Measurements from ENCODE around the gene HPCAL4. TPM values are rescaled to one million over a fixed set of nuclear protein-coding genes. Genes with fewer than 3 reads are reported as not detected.
A peak's percentile ranks its signal among the peaks of the same experiment; 100 is the strongest.

Gene HPCAL4
- total RNA-seq, 6 donors from 2014 or later: under 0.01 to 1.1 (median 0.43) TPM

GRCh38 chr1:39663559-39663958, 27.7 kb downstream of the HPCAL4 start:
- TF ChIP-seq POLR2A (IDR thresholded peaks at IDR 0.05) (no peak), POLR2AphosphoS5 (IDR thresholded peaks at IDR 0.05) (no peak), EP300 (IDR thresholded peaks at IDR 0.05) (no peak), CTCF (IDR thresholded peaks at IDR 0.05) (no peak)
- DNase-seq: no peak
- Histone ChIP-seq H3K36me3 (no peaks in the 10 kb centered on the region), H3K27ac (no peak overlapping the region), H3K4me1 (peaks cover 0 to 6% (median 0%) of the 10 kb centered on the region in 4 donors), H3K27me3 (no peaks in the 10 kb centered on the region), H3K4me3 (no peak overlapping the region), H3K9me3 (no peaks in the 10 kb centered on the region)
- WGBS, 2 donors: 88 to 90% methylated on average over 3 to 8 of the region's 8 CpGs
- ATAC-seq (ENCODE audit: low FRiP score in 2 of 2): no peak

GRCh38 chr1:39662861-39663260, 28.4 kb downstream of the HPCAL4 start:
- no peak for ATAC-seq (ENCODE audit: low FRiP score in 2 of 2)
- WGBS, 2 donors: 91 to 100% methylated on average over 1 of the region's 1 CpG
- TF ChIP-seq EP300 (IDR thresholded peaks at IDR 0.05): no peak
- TF ChIP-seq CTCF (IDR thresholded peaks at IDR 0.05): no peak
- no peak for TF ChIP-seq POLR2AphosphoS5 (IDR thresholded peaks at IDR 0.05)
- no peak for TF ChIP-seq POLR2A (IDR thresholded peaks at IDR 0.05)

GRCh38 chr1:39659538-39659937, 31.7 kb downstream of the HPCAL4 start:
- Histone ChIP-seq H3K36me3 (no peaks in the 10 kb centered on the region), H3K27ac (no peak overlapping the region), H3K4me1 (peaks cover 0 to 7% (median 3%) of the 10 kb centered on the region in 4 donors), H3K9me3 (no peaks in the 10 kb centered on the region), H3K4me3 (no peak overlapping the region), H3K27me3 (no peaks in the 10 kb centered on the region)
- WGBS, 2 donors: 78 to 88% methylated on average over 5 of the region's 5 CpGs
- DNase-seq (no peak), ATAC-seq (ENCODE audit: low FRiP score in 2 of 2) (no peak)
- no peak for TF ChIP-seq POLR2AphosphoS5 (IDR thresholded peaks at IDR 0.05)
- no peak for TF ChIP-seq CTCF (IDR thresholded peaks at IDR 0.05)
- no peak for TF ChIP-seq EP300 (IDR thresholded peaks at IDR 0.05)
- no peak for TF ChIP-seq POLR2A (IDR thresholded peaks at IDR 0.05)

More at GRCh38 chr1:39662861-39663260, 28.4 kb downstream of the HPCAL4 start:
- H3K9me3 ChIP-seq: no peaks in the 10 kb centered on the region
- peaks cover 0 to 6% (median 3%) of the 10 kb centered on the region in 4 donors for H3K4me1 ChIP-seq
- no peaks in the 10 kb centered on the region for H3K27me3 ChIP-seq
- DNase-seq: no peak
- no peaks in the 10 kb centered on the region for H3K36me3 ChIP-seq
- H3K4me3 ChIP-seq: no peak overlapping the region
- H3K27ac ChIP-seq: no peak overlapping the region

GRCh38 chr1:39659110-39659509, 32.1 kb downstream of the HPCAL4 start:
- TF ChIP-seq POLR2AphosphoS5 (IDR thresholded peaks at IDR 0.05): no peak
- TF ChIP-seq CTCF (IDR thresholded peaks at IDR 0.05): no peak
- TF ChIP-seq POLR2A (IDR thresholded peaks at IDR 0.05): no peak
- TF ChIP-seq EP300 (IDR thresholded peaks at IDR 0.05): no peak
- Histone ChIP-seq H3K4me3 (no peak overlapping the region), H3K4me1 (peaks cover 0 to 7% (median 3%) of the 10 kb centered on the region in 4 donors), H3K9me3 (no peaks in the 10 kb centered on the region), H3K27me3 (no peaks in the 10 kb centered on the region), H3K36me3 (no peaks in the 10 kb centered on the region), H3K27ac (no peak overlapping the region)
- ATAC-seq (ENCODE audit: low FRiP score in 2 of 2) (no peak), DNase-seq (no peak)
- WGBS, 2 donors: 89 to 92% methylated on average over 6 to 12 of the region's 12 CpGs

- Histone ChIP-seq H3K27me3 (no peaks in the 10 kb centered on the region), H3K4me1 (peaks cover 0 to 7% (median 6%) of the 10 kb centered on the region in 4 donors), H3K36me3 (no peaks in the 10 kb centered on the region), H3K27ac (no peak overlapping the region), H3K4me3 (no peak overlapping the region), H3K9me3 (no peaks in the 10 kb centered on the region)
- ATAC-seq (ENCODE audit: low FRiP score in 2 of 2) (peak in 1 of 2 donors; percentile 53), DNase-seq (peak in 1 of 2 donors; percentile 50)
- TF ChIP-seq EP300 (IDR thresholded peaks at IDR 0.05) (no peak), CTCF (IDR thresholded peaks at IDR 0.05) (peak; percentile 54 to 71 (median 68)), POLR2A (IDR thresholded peaks at IDR 0.05) (no peak)
- WGBS, 2 donors: 28 to 29% methylated on average over 4 to 6 of the region's 6 CpGs
These were observed 33.2 kb downstream of the HPCAL4 start for GRCh38 chr1:39657923-39658485.
